ENCODE measurements around the gene KMT2B. TPM values are rescaled to one million over a fixed set of nuclear protein-coding genes. Genes with fewer than 3 reads are reported as not detected.

The KMT2B gene
- total RNA-seq, 2 donors from 2014 or later = 32.3 to 89.5 TPM

- H3K27me3 ChIP-seq (replicated peaks; ENCODE audit: insufficient read depth) = no peaks in the 10 kb centered on the region
- no peaks in the 10 kb centered on the region for H3K36me3 ChIP-seq
- intact Hi-C loops (cut with DNase I) = loop anchor here (10.0 kb wide), 1 partner anchor 361 kb away; the partner anchor contains the start of gene FFAR3
- H3K4me3 ChIP-seq = no peak overlapping the region
- no peak overlapping the region for H3K27ac ChIP-seq
- no peaks in the 10 kb centered on the region for H3K9me3 ChIP-seq
- TF ChIP-seq CTCF (IDR thresholded peaks at IDR 0.05) (no peak), POLR2A (IDR thresholded peaks at IDR 0.05) (no peak)
- peaks cover 15% of the 10 kb centered on the region for H3K4me1 ChIP-seq (replicated peaks)
- 81% methylated on average over 7 of the region's 7 CpGs for WGBS
- DNase-seq (ENCODE audit: low spot score) = no peak
These were observed 2.4 kb upstream of the KMT2B start for GRCh38 chr19:35715355-35715809.

GRCh38 chr19:35715981-35716800 is 1.6 kb upstream of the KMT2B start:
- peak; percentile 15 for TF ChIP-seq POLR2AphosphoS5 (IDR thresholded peaks at IDR 0.05)
- no peak for TF ChIP-seq CTCF (IDR thresholded peaks at IDR 0.05)
- peak overlapping the region; percentile 91 to 93 for H3K4me3 ChIP-seq
- under 1% methylated on average over 50 of the region's 52 CpGs for WGBS
- H3K36me3 ChIP-seq = no peaks in the 10 kb centered on the region
- H3K27ac ChIP-seq = peak overlapping the region; percentile 69 to 91
- H3K4me1 ChIP-seq (replicated peaks) = peaks cover 15% of the 10 kb centered on the region
- intact Hi-C loops (cut with DNase I) = loop anchor here (2.0 to 10.0 kb wide), 2 partner anchors 167 to 361 kb away; partner anchors contain the start of gene FFAR3
- no peaks in the 10 kb centered on the region for H3K9me3 ChIP-seq
- DNase-seq (ENCODE audit: low spot score) = peak; percentile 51
- no peaks in the 10 kb centered on the region for H3K27me3 ChIP-seq (replicated peaks; ENCODE audit: insufficient read depth)

- no peaks in the 10 kb centered on the region for H3K27me3 ChIP-seq (replicated peaks; ENCODE audit: insufficient read depth)
- H3K36me3 ChIP-seq = peaks cover 0 to 5% of the 10 kb centered on the region in 2 donors
- DNase-seq (ENCODE audit: low spot score) = peak; percentile 95
- peaks cover 15% of the 10 kb centered on the region for H3K4me1 ChIP-seq (replicated peaks)
- H3K27ac ChIP-seq = peak overlapping the region; percentile 69 to 91
- H3K4me3 ChIP-seq = peak overlapping the region; percentile 91 to 93
- peak; percentile 76 to 96 (median 90) for TF ChIP-seq CTCF (IDR thresholded peaks at IDR 0.05)
- TF ChIP-seq POLR2AphosphoS5 (IDR thresholded peaks at IDR 0.05) = peak; percentile 77
- peak; percentile 22 for TF ChIP-seq POLR2A (IDR thresholded peaks at IDR 0.05)
- no peaks in the 10 kb centered on the region for H3K9me3 ChIP-seq
- under 1% methylated on average over 61 of the region's 77 CpGs for WGBS
- intact Hi-C loops (cut with DNase I) = loop anchor here (1.0 to 10.0 kb wide), 3 partner anchors 23 to 362 kb away; partner anchors contain the start of gene FFAR3
These were observed 770 bp upstream of the KMT2B start for GRCh38 chr19:35716801-35717664.

GRCh38 chr19:35718345-35719041 is 690 bp downstream of the KMT2B start:
- no peak for TF ChIP-seq CTCF (IDR thresholded peaks at IDR 0.05)
- no peak for TF ChIP-seq POLR2A (IDR thresholded peaks at IDR 0.05)
- TF ChIP-seq POLR2AphosphoS5 (IDR thresholded peaks at IDR 0.05) = no peak
- Histone ChIP-seq H3K27ac (peak overlapping the region; percentile 78 to 91), H3K27me3 (replicated peaks; ENCODE audit: insufficient read depth) (no peaks in the 10 kb centered on the region), H3K36me3 (peaks cover 10 to 19% of the 10 kb centered on the region in 2 donors), H3K4me3 (peak overlapping the region; percentile 91 to 93), H3K9me3 (no peaks in the 10 kb centered on the region), H3K4me1 (replicated peaks) (peaks cover 15% of the 10 kb centered on the region)
- no peak for DNase-seq (ENCODE audit: low spot score)
- intact Hi-C loops (cut with DNase I) = loop anchor here (10.0 kb wide), 1 partner anchor 364 kb away; the partner anchor contains the start of gene FFAR3
- whole genome bisulfite sequencing = 2% methylated on average over 35 of the region's 42 CpGs
